Medulla oblongata (tissue), 1 donor: ENCODE results near the gene GALM.
"Not testable (repeated sequence)": the region's sequence is repeated elsewhere in the genome, so short reads cannot be mapped to it uniquely, and the experiment has no call there.

Experiments
- DNase-seq: peaks from one replicate; pipeline ENCODE4 v3.0.0-alpha.2; 2015; ENCODE audit errors: extremely low spot score

GALM gene

DNA sequence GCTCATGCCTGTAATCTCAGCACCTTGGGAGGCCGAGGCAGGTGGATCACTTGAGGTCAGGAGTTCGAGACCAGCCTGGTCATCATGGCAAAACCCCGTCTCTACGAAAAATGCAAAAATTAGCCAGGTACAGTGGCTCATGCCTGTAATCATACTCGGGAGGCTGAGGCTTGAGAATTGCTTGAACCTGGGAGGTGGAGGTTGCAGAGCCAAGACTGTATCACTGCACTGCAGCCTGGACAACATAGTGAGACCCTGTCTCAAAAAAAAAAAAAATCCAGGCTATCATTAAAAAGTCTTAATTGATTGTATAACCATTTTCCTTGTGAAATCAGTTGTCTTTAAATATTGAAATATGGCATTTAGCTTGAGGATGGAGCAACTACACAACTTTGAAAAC, 15.0 kb downstream of the GALM start:
- not testable (repeated sequence) for DNase-seq

DNA sequence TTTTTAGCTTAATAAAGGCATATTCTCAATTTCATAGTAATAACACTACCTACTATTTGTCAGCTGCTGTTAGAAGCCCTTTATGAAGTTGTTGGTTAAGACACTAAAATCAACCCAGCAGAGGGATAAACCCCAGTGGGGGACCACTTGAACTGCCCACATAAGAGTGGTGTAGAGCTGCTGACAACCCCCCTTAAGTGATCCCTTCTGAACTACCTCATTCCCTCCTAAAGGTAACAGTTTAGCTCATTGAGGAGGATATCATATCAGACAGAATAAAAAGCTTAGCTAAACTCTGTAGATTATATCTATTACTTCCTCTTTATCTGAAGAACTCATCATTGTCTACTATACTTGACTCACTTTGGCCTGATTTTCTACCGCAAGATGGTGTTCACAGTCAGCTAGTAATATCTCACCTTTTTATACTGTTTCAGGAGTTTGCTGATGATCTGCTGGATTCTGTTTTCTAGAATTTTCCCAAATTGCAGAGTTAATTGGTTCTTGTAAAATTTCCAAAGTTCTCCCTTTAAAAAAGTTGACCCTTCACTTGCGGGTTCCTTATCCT, 16.2 kb downstream of the GALM start:
- no peak for DNase-seq

DNA sequence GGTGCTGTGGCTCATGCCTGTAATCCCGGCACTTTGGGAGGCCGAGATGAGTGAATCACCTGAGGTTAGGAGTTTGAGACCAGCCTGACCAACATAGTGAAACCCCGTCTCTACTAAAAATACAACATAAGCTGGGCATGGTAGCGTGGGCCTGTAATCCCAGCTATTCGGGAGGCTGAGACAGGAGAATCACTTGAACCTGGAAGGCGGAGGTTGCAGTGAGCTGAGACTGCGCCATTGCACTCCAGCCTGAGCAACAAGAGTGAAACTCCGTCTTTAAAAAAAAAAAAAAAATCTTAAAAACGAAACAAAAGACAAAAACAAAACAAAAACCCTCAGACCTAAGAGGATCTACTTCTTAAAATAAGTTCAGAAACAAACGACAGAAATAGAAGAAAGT, 16.7 kb downstream of the GALM start:
- DNase-seq = not testable (repeated sequence)

DNA sequence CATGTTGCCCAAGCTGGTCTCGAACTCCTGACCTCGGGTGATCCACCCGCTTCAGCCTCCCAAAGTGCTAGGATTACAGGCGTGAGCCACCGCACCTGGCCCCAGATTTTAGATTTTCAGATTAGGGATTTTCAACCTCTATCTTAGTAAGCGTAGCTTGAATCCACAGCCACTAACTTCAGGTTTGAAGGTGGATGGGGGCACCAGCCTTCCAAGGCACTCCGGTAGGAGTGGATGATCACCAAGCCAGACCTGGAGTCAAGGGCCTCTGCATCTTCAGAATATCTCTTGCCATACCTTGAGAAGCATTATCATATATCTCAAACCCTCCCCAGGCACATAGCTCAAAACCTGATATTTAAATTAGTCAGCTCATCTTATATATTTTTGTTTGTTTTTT, 17.9 kb downstream of the GALM start:
- no peak for DNase-seq

DNA sequence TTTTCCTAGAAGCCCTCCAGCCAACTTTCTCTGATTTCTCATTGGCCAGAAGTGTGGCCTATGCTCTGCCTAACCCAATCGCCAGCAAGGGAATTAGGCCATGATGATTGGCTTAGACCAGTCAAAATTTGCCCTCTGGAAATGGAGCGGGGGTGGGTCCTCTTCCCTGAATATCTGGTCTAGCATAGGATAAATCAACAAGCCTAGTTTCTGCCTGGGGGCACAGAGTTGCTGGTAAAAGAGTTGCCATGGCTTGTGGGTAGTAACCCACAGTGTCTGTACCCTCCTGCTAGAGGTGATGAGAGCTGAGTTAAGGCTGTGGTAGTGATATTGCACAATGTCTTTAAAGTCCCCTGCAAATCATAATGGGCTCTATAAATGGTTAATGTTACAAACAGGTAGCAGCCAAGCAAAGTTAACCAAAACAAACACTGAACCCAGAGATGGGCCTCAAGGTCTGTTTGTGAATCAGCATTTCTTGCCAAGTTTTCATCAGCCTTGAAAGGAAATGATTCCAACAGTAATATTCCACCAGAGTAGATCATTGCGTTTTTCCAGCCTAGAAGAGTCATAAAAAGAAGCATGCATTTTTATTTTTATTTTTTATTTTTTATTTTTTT, 19.3 kb downstream of the GALM start:
- no peak for DNase-seq

DNA sequence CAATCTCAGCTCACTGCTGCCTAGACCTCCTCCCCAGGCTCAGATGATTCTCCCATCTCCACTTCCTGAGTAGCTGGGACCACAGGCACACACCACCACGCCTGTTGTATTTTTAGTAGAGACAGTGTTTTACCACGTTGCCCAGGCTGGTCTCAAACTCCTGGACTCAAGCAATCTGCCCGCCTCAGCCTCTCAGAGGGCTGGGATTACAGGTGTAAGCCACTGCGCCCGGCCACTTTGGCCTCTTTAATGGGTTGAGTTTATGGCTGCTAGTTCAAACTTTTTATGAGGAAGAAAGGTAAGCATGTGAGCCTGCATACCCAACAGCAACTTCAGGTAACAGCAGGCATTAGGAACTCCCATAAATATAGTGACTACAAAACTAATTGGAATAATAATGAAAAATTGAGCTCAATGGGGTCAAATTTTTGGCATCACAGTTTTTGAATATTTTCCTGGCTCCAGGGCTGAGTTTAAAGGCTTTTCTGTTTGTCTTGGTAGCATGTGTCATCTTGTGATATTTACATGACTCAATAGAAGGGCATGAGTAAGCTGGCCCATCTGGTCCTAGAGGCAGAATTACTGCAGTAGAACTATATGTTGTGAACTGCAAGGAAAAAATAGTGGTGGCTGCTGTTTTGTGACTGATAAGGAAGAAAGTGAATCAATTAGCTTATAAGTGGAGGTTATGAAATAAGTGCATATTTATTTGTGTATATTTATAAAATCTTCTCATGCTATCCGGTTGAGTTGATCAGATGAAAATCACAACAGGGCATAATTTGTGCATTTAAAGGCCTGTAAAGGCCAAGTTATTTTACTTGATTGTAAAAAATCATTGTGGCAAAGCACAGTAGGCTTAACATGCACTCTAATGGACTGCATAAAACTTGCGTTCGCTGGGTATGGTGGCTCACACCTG, 24.8 kb downstream of the GALM start:
- DNase-seq = no peak

DNA sequence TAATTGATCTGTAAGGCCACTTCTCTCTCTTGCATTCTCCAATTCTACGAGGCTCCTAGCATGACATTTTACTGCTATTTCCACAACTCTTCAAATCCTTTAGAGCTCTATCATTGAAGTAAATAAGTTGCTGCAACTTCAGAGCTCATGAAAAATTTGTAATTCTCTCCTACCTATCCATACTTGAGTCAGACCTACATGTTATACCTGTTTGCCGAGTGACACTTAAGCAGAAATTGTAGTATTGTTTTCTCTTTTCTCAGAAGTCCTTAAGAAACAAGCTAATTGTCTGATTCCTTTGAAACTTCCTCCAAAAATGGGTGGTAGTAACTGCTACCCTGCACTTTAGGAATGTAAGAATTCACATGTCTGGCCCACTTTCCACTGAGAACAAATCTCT, 26.1 kb downstream of the GALM start:
- DNase-seq = no peak

DNA sequence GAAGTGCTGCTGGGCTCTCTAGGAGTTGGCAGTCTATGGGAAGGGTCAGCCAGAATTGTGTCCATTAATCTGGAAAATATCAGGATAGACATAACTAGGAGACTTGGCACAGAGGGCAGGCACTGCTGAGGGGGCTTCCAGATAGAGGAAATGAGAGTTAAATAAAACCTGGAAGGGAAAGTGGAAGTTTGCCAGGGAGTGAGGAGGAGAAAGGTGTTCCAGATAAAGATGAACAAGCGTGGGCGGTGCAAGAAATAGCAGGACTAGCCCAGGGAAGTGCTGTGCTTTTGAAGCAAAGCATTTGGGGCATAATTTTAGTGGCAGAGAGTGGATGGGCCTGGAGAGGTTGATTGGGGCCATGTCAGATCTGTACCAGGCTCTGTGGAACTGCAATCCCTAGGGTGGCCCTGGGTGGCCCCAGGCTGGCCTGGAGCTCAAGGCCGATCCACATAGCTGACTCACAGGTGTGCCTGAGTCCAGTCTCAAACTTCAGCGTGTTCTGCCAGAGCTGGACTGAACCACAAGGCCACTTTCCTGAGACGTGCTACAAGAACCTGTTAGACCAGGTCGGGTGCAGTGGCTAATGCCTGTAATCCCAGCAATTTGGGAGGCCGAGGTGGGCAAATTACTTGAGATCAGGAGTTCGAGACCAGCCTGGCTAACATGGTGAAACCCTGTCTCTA, 26.9 kb downstream of the GALM start:
- DNase-seq = no peak

DNA sequence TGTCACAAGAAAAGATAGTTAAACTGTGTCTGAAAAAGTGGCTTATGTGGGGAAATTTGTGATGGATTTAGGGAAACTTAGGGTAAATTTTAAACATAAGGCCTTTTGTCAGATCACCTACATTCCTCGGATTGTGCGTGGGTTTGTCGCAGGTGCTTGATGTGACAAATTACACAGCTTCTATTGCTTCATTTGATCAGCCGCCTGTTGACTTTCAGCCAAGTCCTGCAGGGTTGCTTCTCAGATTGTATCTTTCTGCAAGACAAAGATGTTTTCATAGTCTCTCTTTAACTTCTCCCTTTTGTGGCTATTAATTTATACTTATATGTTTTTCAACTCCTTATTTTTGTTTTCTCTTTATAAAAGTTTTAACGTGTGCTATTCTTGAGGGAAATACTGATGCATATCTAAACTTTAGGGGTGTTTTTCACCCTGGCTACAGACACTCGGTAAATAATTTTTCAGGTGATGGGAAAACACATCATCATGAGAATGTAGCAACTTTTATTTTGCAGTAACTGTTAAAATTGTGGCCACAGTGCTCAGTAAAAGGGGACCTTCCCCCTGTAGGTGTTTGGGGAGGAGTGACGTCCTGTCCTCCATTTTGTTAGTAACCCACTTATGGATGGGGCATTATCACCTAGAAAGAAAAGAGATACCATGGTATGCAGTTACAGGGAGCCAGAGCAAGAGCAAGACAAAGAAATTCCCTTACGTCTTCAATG, 31.4 kb downstream of the GALM start:
- no peak for DNase-seq

DNA sequence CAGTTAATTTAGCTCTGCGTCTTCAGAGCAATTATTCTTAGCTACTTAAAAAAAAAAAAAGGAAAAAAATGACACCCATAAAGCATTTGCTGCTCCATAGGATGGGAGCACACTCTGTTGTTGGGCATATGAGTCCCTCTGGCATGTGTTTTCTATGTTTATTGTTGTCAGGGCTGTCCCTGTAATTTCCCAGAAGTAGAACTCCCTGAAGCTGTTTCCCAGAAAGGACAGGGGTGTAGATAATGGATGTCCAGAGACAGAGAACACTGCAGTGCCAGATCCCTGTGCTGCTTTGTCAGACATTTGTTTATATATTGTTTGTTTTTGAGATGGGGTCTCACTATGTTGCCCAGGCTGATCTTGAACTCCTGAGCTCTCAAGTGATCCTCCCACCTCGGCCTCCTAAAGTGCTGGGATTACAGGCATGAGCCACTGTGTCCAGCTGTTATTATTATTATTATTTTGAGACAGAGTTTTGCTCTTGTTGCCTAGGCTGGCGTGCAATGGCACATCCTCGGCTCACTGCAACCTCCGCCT, 32.6 kb downstream of the GALM start:
- DNase-seq = no peak

DNA sequence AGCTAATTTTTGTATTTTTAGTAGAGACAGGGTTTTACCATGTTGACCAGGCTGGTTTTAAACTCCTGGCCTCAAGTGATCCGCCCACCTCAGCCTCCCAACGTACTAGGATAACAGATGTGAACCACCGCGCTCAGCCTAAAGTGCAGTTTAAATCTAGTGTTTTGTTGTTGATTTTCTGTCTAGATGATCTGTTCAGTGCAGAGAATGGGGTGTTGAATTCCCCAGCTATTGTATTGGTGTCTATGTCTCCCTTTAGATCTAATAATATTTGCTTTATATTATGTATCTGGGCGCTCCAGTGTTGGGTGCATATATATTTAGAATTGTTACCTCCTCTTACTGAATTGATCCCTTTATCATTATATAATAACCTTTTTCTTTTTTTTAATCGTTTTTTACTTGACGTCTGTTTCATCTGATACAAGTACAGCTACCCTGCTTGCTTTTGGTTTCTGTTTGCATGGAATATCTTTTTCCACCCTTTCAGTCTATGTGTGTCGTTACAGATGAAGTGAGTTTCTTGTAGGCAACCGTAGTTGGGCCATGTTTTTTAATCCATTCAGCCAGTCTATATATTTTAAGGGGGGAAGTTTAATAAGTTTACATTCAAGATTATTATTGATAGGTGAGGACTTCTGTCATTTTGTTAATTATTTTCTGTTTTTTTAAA, 34.3 kb downstream of the GALM start:
- no peak for DNase-seq

DNA sequence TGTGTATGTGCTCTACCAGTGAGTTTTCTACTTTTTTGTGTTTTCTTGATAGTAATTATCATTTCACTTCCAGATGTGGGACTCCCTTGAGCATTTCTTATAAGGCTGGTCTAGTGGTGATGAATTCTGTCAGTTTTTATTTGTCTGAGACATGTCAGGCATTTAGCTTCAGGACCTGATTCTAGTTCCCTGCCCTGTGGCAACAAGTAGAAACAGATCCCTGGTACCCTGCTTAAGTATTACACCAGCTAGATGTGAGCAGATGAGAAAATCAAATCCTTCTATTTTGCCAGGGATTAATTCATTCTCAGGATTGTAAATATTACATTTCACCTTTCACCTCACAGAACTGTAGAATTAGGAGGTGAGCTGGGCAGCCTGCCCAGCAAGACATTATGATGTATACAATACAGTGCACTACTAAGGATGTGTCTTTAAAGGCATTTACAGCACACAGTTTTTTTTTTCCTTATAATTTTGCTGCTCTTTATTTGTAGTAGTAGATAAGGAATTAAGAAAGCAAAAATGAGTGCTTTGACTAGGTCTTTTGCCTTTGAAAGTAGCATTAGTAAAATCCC, 35.1 kb downstream of the GALM start:
- no peak for DNase-seq

DNA sequence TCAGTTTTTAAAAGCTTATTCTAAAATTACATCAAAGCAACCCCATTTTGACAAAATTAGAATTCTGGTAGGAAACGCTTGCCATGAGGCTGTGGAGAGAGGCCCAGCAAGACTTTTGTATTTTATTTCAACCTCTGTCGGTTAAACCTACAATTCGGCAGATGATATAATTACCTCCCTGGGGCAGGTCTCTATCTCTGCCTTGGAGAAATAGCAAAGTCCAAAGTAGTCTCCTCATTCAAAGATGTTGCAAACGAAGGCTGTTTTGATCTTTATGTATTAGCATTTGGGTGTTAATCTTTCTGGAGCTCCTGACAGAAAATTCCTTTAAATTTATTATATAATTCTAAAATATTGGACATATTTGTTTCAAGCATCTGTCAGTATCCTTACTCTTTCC, 35.6 kb downstream of the GALM start:
- DNase-seq = no peak

DNA sequence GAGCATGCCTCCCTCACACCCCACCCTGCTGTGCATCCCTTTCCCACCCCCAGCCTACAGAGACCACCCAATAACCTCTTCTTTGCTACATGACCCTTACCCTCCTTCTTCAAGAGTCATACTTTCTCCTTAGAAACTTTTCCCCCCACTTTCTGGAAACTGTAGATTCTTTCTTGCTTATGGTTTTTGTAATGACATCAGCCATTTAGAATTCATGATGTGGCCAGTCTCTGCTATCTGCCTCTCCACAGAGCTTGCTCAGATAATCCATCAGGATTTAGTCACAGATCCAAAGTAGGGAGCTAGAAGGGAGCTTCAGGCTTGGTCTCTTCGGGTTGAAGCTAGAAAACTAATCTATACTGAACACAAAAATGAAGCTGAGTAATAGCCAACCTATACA, 36.5 kb downstream of the GALM start:
- no peak for DNase-seq

DNA sequence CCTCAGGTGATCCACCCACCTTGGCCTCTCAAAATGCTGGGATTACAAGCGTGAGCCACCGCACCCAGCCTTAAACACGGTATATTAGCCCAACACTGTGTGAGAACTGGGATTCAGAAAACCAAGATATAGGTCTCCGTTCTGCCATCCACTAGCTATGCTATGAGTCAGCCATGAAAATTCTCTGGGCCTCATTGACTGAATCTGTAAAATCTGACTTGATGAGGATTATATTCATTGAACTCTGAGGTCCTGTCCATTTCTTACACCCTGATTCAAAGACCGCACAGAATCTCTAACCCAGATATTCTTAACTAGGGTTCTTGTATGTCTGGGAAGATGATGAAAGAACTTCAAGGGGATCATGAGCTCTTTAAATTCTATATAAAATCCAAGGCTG, 37.4 kb downstream of the GALM start:
- not testable (repeated sequence) for DNase-seq

DNA sequence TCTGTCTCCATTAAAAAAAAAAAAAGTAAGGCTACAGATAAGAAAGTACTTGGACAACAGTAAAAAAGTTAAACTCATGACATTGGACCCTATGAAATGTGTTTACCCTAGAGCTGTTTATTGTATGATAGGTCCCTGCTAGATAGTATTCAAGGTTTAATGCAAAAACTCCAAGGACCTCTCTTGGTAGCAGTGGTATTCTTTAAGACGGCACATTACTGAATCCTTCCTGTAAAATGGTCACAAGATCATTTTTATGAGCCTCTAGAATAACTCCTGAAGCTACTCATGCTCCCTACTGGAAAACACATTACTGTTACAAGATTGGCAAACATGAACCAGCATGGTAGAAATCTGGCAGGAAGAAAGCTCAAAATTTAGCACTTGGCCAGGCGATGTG, 38.8 kb downstream of the GALM start:
- no peak for DNase-seq

DNA sequence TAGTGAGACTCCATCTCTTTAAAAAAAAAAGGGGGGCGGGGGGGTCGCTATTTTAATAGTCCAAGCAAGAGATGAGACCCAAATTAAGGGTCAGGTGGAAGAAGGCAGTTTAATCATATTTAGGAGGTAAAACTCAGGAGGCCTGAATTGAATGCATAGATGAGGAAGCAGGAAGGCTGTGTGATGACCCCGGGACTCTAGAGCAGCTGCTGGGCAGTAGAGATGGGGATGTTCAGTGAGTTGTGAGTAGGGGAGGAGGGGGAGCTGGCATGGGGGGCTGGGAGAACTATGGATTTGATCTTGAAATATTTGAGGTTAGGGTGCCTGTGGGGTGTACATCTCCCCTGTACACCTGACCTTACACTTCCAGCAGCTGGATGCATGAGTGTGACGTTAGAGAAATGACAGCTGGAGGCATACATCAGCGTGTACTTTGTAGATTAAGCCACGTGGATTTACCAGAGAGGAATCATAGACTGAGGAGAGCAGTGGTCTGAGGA, 41.0 kb downstream of the GALM start:
- DNase-seq = no peak

DNA sequence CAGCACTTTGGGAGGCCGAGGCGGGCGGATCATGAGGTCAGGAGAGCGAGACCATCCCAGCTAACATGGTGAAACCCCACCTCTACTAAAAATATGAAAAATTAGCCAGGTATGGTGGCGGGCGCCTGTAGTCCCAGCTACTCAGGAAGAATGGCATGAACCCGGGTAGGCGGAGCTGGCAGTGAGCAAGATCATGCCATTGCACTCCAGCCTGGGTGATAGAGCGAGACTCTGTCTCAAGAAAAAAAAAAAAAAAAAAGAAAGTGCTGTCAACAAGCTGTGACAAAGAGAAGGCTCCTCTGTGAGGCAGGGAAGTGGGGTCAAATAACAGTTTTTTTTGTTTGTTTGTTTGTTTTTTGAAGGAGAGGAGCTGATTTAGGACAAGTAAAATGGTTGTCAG, 42.6 kb downstream of the GALM start:
- not testable (repeated sequence) for DNase-seq

DNA sequence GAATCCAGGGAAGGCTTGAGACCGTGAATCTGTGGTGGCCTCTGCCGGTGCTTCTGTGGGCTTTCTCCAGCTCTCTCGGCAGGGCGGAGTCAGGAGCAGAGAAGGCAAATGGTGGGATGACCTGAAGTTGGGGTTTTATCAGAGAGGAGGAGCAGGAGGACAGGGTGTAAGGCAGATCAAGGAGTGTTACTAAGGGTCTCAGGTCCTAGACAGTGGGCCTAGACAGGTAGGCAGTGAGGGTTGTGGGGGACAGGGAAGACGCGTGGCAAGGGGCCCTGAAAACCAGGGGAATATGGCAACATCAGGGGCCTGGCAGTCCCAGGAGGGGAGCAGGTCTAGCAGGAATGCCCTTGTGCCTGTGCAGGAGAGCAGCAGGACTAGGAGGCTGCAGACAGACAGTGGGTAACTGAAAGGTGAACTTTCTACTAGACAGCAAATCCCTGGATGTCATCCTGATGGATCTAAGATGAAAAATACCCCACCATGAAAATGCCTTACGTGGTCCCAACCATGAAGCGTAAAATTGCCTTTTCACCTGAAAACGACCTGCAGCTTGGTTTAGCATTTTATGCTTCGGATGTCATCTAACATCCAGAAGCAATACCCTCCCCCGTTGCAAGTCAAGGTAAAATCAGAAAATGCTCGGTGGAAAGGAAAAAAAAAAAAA, 43.1 kb downstream of the GALM start:
- DNase-seq = no peak
